HG03342 (cell line): ENCODE results near the gene PNLDC1.

Source experiments
- ATAC-seq: cut with Tn5 transposase; IDR thresholded peaks from one replicate; pipeline ENCODE4 v1.9.1; 2021; ENCODE audit warnings: mild to moderate bottlenecking, moderate library complexity; ENCODE audit not compliant: unreplicated experiment

PNLDC1 gene

DNA sequence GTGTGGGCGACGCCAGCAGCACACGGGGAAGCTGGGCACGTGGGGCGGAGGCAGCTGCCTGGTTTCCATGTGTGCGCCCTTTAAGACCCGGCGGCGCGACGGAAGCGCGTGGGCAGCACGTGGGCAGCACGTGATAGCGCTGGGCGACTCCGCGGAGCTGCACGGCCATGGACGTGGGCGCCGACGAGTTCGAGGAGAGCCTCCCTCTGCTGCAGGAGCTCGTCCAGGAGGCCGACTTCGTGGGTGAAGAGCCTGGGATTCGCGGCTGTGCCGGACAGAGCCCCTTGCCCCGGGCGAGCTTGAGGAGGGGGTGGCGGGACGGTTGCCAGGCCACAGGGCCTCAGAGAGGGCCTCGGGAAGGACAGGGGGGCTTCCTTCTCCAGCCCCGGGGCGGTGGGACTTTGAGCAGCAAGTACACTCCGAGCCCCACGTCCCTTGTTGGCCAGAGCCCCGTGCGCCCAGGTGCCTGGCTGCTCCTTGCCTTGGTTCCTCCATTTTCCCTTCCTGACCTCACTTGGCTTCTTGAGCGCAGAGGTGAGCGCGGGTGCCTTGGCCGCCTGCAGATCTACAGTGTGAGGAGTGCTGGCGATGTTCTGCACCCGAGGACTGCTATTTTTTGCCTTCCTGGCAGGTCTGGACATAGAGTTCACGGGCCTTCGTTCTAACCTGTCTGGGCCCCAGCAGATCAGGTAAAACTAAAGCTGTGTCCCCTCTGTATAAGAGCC lies at the start of gene PNLDC1:
Gene PNLDC1 (plus strand): TSS at position 136 of the 725 bp plus-strand sequence. CDS start 32 bp downstream, at position 168.
- ATAC-seq, result no peak

DNA sequence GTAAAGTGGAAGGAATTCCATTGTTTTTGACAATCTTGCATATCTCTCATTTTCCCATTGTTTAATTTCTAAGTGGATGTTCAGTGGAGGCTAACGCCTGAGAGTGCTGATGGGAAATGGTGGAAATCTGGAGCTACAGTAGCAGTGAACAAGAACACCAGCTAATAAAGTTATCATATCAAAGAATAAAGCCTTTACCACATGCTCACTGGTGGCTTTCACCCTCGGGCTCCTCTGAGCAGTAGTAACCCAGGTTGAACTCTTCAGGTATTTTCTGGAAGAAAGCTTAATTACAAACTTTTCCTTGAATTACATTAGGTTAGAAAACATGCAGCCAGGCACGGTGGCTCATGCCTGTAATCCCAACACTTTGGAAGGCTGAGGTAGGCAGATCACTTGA lies 48.6 kb upstream of the PNLDC1 start:
- ATAC-seq, result no peak

GRCh38 chr6:159753081-159753872 lies 46.8 kb upstream of the PNLDC1 start:
- no peak for ATAC-seq

- no peak for ATAC-seq
Measured at GRCh38 chr6:159754401-159754800, 45.7 kb upstream of the PNLDC1 start.

DNA sequence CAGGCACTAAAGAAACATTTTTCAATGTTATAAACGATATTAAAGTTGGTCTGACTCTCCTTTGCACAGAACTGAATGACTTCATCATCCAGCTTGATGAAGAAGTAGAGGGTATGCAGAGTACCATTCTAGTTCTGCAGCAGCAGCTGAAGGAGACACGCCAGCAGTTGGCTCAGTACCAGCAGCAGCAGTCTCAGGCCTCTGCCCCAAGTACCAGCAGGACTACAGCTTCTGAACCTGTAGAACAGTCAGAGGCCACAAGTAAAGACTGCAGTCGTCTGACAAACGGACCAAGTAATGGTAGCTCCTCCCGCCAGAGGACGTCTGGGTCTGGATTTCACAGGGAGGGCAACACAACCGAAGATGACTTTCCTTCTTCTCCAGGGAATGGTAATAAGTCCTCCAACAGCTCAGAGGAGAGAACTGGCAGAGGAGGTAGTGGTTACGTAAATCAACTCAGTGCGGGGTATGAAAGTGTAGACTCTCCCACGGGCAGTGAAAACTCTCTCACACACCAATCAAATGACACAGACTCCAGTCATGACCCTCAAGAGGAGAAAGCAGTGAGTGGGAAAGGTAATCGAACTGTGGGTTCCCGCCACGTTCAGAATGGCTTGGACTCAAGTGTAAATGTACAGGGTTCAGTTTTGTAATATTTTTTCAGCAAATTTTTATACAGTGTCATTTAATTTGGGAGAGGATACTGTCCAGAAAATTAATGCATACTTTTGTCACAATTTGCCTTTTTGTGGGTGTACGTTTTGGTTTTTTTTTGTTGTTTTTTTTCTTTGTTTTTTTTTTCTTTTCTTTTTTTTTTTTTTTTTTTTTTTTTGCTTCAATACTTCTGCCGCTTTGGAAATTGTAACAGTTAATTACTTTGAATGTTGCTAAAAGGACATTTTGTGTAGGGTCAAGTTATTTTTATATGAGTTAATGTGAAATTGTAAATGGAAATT lies 44.8 kb upstream of the PNLDC1 start:
- no peak for ATAC-seq

- no peak for ATAC-seq
Measured at GRCh38 chr6:159756508-159756907, 43.6 kb upstream of the PNLDC1 start.

DNA sequence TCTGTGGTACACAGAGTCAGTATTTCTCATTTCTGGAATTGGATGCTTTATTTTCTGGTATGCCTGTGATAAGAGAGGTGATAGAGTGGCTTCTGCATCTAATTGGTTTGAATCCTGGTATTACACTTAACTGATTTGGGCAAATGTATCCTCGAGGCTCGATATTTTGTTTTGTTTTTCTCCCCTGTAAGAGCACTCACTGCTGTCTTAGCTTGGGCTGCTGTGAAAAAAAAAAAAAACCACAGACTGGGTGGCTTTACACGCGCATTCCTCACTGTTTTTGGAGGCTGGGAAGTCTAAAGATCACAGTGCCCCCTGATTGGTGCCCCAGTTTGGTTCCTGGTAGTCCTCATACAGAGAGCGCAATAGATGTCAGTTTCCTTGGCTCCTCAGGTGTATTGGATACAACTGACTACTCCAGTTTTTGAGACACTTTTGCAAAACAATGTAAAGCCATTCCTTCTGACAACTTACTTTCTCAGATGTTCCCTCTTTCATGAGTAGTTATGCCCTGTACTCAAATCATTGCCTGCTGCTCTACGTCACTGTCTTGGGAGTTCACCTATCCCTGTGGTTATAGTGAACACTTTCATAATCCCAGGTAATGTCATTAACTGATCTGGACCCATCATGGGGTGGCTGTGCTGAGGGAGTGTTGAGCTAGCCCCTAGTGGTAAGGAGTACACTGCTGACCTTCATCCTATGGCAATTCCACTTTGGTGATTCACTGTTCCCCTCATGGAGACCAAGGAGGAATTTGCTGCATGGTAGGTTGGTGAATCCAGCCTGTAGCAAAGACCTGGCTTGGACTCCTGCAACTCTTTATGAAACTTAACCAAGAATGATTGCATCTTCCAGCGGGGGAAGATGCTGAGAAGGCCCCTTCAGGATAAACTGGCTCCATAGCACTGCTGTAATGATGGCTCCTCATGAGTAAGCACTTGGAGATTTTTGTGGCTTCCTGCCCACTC lies 41.8 kb upstream of the PNLDC1 start:
- ATAC-seq, result no peak

- no peak for ATAC-seq
Measured at GRCh38 chr6:159759645-159760044, 40.4 kb upstream of the PNLDC1 start.

GRCh38 chr6:159760602-159761057 lies 39.4 kb upstream of the PNLDC1 start:
- no peak for ATAC-seq

DNA sequence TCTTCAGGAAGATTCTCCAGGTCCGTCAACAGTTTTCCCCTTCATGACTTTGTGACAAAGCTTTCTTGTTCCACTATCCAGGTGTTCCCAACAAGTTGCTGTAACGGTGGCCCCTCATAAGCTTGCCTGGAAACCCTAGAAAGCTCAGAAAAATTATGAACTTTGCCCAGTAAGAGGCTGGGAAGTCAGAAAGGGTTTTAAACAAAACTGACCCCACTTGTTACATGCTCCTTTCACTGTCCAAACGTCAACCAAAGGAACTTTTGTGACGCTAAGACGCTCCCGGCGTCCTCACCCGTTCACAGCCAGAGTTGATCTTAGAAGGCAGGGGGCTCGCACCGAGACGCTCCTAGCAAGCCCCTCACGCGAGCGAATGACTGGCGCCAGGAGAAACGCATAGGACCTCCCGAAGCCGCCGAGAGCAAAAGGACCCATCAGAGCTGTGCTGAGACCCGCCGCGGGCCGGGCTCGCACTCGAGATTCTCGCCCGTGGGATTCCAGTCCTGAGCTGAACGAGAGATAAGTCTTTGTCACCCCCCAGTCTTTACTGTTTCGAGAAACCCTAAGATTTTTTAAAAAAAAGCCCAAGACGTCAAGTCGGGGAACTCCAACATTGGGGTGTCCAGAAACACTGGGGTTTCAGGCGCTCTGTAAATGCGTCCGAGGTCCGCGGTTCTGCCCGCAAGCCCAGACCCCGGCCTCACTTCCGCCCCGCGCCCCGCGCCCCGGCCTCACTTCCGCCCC lies 38.8 kb upstream of the PNLDC1 start:
- ATAC-seq, result peak; percentile 1

- ATAC-seq, result peak; percentile 98
Measured at GRCh38 chr6:159761873-159762680, 38.0 kb upstream of the PNLDC1 start, which contains the start of gene ACAT2. Gene ACAT2, plus strand, starts transcription at chr6:159762045. Its CDS starts 43 bp downstream, at chr6:159762088.

DNA sequence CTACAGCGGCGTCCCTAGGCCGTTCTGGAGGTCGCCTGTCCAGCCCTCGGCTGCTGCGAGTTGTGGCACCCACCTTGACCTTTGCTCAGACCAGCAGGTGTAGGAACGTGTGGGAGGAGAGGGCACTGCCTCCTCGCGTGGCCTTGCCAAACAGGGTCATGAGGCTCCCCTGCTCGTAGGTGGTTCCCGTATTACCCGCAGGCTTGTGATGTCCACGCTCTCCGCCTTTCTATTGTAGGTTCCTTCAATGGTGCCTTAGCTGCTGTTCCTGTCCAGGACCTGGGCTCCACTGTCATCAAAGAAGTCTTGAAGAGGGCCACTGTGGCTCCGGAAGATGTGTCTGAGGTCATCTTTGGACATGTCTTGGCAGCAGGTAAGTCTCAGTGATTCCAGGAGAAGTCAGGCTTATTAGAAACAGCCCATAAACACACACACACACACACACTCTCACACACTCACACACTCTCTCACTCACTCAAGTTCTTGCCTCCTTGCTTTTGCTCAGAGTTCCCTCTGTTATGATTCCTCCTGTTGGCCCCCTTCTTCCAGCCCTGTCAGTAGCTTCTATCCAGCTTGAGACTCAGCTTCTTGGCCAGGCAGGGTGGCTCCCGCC lies 37.3 kb upstream of the PNLDC1 start:
- ATAC-seq, result peak; percentile 3

DNA sequence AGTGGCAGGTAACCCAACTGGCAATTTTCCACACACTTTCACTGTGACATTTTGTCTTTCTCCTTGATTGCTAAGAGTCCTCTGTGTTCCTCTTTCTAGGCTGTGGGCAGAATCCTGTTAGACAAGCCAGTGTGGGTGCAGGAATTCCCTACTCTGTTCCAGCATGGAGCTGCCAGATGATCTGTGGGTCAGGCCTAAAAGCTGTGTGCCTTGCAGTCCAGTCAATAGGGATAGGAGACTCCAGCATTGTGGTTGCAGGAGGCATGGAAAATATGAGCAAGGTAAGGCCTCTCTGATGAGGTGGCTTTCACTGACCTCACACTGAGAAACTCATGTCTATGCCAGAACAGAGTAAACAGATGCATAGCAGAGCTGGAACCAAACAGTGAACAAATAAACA lies 33.2 kb upstream of the PNLDC1 start:
- ATAC-seq, result no peak

GRCh38 chr6:159769470-159769869 lies 30.6 kb upstream of the PNLDC1 start:
- no peak for ATAC-seq

DNA sequence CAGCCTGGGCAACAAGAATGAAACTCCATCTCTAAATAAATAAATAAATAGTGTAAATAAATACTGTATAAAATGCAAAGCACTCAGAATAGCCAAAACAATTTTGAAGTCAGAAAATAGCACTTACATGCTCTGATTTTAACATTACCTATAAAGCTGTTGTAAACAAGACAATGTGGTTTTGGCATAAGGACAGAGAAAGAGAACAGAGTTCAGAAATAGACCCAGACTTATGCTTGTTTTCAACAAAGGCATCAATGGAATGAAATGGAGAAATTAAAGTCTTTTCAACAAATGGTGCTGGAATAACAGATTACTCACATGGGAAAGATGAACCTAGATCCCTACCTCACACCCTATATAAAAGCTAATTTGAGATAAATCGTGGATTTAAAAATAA lies 27.9 kb upstream of the PNLDC1 start:
- no peak for ATAC-seq

GRCh38 chr6:159777240-159777904 lies 22.7 kb upstream of the PNLDC1 start:
- no peak for ATAC-seq

DNA sequence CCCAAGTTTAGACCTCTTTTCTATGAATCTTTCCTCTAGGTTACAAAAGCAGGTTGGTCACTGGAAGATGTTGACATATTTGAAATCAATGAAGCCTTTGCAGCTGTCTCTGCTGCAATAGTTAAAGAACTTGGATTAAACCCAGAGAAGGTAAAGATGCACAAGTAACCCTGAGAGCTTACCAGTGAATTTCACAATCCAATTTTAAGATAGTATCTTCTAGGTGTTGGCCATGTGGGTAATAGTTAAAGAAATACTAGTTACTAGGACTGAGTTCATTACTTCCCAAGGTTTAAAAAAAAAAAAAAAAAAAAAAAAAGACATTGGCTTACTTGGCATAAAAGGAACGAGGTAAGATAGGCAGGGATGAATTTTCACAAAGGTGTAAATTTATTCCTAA lies 21.9 kb upstream of the PNLDC1 start:
- ATAC-seq, result no peak
